H1 (cell line): ENCODE measurements around the gene PTF1A. TPM values are rescaled to one million over a fixed set of nuclear protein-coding genes. Genes with fewer than 3 reads are reported as not detected.

Experiments
- CBX5 ChIP-seq: fragments of 300-800, 300-1000 bp; sonication (generic); IDR thresholded peaks from 2 replicates; pipeline ENCODE4 v1.7.1; 2016; ENCODE audit warnings: antibody characterized with exemption, low read length, low read depth
- CEBPB ChIP-seq: IDR thresholded peaks from 2 replicates; pipeline ENCODE4 v1.6.1; 2012; ENCODE audit warnings: low read depth, low read length
- EZH2 ChIP-seq: fragments of 200-600 bp; sonication (generic); IDR thresholded peaks from 2 replicates; pipeline ENCODE4 v1.7.1; 2012; ENCODE audit warnings: low read depth, mild to moderate bottlenecking, moderate library complexity, low read length, inconsistent platforms; ENCODE audit not compliant: severe bottlenecking
- HDAC2 ChIP-seq, 2 experiments: fragments of 300-600 bp in 1 of 2; sonication (generic) in 1 of 2; IDR thresholded peaks; 2 replicates each; pipeline ENCODE4 v1.6.1; 2011 to 2012; ENCODE audit warnings: low read depth in 2 of 2, low read length in 2 of 2, mild to moderate bottlenecking in 2 of 2, moderate library complexity in 2 of 2, borderline replicate concordance in 1 of 2, inconsistent platforms in 1 of 2
- KDM5A ChIP-seq: fragments of 200-600 bp; IDR thresholded peaks from 2 replicates; pipeline ENCODE4 v1.7.1; 2012; ENCODE audit warnings: mild to moderate bottlenecking, low read length, inconsistent platforms, mixed read lengths
- SAP30 ChIP-seq: fragments of 300-600 bp; sonication (generic); IDR thresholded peaks from 2 replicates; pipeline ENCODE4 v1.7.1; 2012; ENCODE audit warnings: low read length, moderate library complexity, mild to moderate bottlenecking, inconsistent platforms; ENCODE audit not compliant: insufficient read depth, insufficient replicate concordance
- SIN3A ChIP-seq, 2 experiments: IDR thresholded peaks in 1 of 2; conservative IDR thresholded peaks in 1 of 2; 2 replicates each; pipeline ENCODE4 v1.6.1; 2011 to 2012; ENCODE audit warnings: low read length in 2 of 2, improper control_type of control experiment in 1 of 2, low read depth in 1 of 2, mild to moderate bottlenecking in 1 of 2
- SRF ChIP-seq: IDR thresholded peaks from 2 replicates; pipeline ENCODE4 v1.6.1; 2011; ENCODE audit warnings: mild to moderate bottlenecking, low read depth, low read length, moderate library complexity
- YY1 ChIP-seq: IDR thresholded peaks from 2 replicates; pipeline ENCODE4 v1.6.1; 2011; ENCODE audit warnings: low read depth, mild to moderate bottlenecking, low read length
- polyA plus RNA-seq, 7 experiments: library from polyadenylated mRNA; depleted of rRNA in 3 of 7; stranded (reverse) in 5 of 7; unstranded in 2 of 7; fragments of >200 nt in 5 of 7; fragments of 200-250 nt in 2 of 7; gene quantifications; 1 replicate in 5 of 7; 2 replicates in 1 of 7; 4 replicates in 1 of 7; pipeline versions ENCODE4 v1.2.1 to v1.2.3, GENCODE V29; 2011 to 2013; ENCODE audit warnings: missing spikeins in 2 of 7, mixed read lengths in 2 of 7
- total RNA-seq: library from RNA; stranded (reverse); fragmentation: NEBNext Ultra II Directional; extraction: Animal tissue kit (Norgen Biotek cat#: 25700); gene quantifications from 2 replicates; pipeline ENCODE4 v1.2.1, GENCODE V29; 2021
- TF ChIP-seq, protein P1 (sequence below): IDR thresholded peaks from 2 replicates; pipeline ENCODE4 v1.6.1; 2011; ENCODE audit warnings: low read depth, mild to moderate bottlenecking, low read length; ENCODE audit not compliant: insufficient read depth

Gene PTF1A
- total and polyA plus RNA-seq, 2 of the 8 experiments (the other 6 are each of a cell fraction or from before 2014, with no cell fraction given): not detected

DNA sequence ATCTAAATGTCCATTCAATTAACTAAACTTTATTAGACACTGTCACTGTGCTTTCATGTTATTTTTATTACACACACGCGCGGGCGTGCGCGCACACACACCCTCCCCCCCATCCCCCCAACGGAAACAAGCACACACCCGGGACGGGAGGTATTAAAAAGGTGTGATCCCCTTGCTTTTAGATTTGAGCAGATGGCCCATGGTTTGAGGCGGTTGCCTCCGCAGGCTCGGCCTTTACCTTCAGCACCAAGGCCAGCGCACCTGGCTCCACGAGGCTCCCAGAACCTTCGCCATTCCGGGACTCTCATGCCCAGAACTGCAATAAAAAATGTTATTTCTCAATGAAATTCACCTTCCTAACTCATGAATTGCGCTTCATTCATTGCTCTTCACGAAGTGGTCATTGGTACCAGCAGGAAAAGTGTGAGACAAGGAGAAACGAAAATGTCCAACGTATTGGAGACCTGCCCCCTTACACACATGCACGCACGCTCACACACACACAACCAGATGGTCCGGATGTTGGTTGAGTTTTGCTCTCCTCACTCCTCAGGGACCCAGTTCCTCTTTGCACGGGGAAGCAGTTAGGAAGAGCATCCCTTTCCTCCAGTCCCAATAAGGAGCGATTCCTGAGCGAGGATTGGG lies 20.8 kb upstream of the PTF1A start (continued):
- TF ChIP-seq SIN3A (conservative IDR thresholded peaks at IDR 0.05 in 1 of 2, IDR thresholded peaks at IDR 0.05 in 1 of 2; ENCODE audit: low read depth in 1 of 2, low read length in 2 of 2) (peak; percentile 91 to 97; a peak in 3 of 4 replicates), HDAC2 (IDR thresholded peaks at IDR 0.05; ENCODE audit: borderline replicate concordance in 1 of 2, low read depth in 2 of 2, low read length in 2 of 2) (no peak), KDM5A (no peak), CEBPB (no peak), SRF (no peak), YY1 (no peak), SAP30 (peak; percentile 80), EZH2 (no peak), CBX5 (no peak)
- TF ChIP-seq, protein P1, sequence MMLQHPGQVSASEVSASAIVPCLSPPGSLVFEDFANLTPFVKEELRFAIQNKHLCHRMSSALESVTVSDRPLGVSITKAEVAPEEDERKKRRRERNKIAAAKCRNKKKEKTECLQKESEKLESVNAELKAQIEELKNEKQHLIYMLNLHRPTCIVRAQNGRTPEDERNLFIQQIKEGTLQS: no peak
